B cell (primary cell): ENCODE data around the gene NUDT14. TPM values are rescaled to one million over a fixed set of nuclear protein-coding genes. Genes with fewer than 3 reads are reported as not detected.

Source experiments
- ATAC-seq: fragments of 200-7000 bp; cut with Tn5 transposase; one replicate; pipeline ENCODE4 v1.10.0; 2021; ENCODE audit warnings: low read depth, mild to moderate bottlenecking, moderate number of reproducible peaks, moderate library complexity
- CTCF ChIA-PET: fragments of 350-600 bp; sonication (Branson Sonifier 250); formaldehyde crosslinking; loops from one replicate; lab custom pipeline; 2021; ENCODE audit warnings: antibody characterized with exemption, inconsistent platforms; lab: Charles Lee
- POLR2A ChIA-PET: fragments of 350-600 bp; sonication (Branson Sonifier 250); formaldehyde crosslinking; loops from one replicate; lab custom pipeline; 2021; ENCODE audit warnings: antibody characterized with exemption; lab: Charles Lee
- DNase-seq: peaks from one replicate; pipeline ENCODE4 v3.0.0; 2013
- H2AFZ ChIP-seq: 2 replicates; pipeline ENCODE4 v1.6.1; 2012; ENCODE audit warnings: mild to moderate bottlenecking, low read depth, low read length; ENCODE audit not compliant: insufficient read depth, poor library complexity, severe bottlenecking
- H3K27ac ChIP-seq, 2 donors: 1 replicate in 1 of 2; 2 replicates in 1 of 2; pipeline ENCODE4 v1.5.1; 2012 to 2013; ENCODE audit warnings: low read length in 2 of 2, mild to moderate bottlenecking in 2 of 2, moderate library complexity in 1 of 2
- H3K27me3 ChIP-seq, 4 experiments: fragments of 200-600 bp in 1 of 4; sonication (generic) in 1 of 4; replicated peaks in 1 of 4; 1 replicate in 2 of 4; 2 replicates in 2 of 4; pipeline versions ENCODE4 v1.6.1 to v1.7.0; 2013 to 2016; ENCODE audit warnings: low read length in 3 of 4, mild to moderate bottlenecking in 2 of 4, mixed read lengths in 1 of 4, moderate library complexity in 1 of 4; ENCODE audit not compliant: insufficient read depth in 4 of 4, control insufficient read depth in 3 of 4; ENCODE audit errors: control extremely low read depth in 1 of 4
- H3K36me3 ChIP-seq, 2 experiments: replicated peaks in 1 of 2; 1 replicate in 1 of 2; 2 replicates in 1 of 2; pipeline versions ENCODE4 v1.6.1 to v1.7.1; 2013; ENCODE audit warnings: low read length in 1 of 2; ENCODE audit not compliant: insufficient read depth in 2 of 2, control insufficient read depth in 1 of 2; ENCODE audit errors: control extremely low read depth in 1 of 2, extremely low read depth in 1 of 2
- H3K4me1 ChIP-seq, 2 donors: fragments of 200-600 bp in 1 of 2; sonication (generic) in 1 of 2; 1 replicate in 1 of 2; 2 replicates in 1 of 2; pipeline versions ENCODE4 v1.5.1 to v1.6.1; 2013 to 2017; ENCODE audit warnings: low read length in 2 of 2; ENCODE audit not compliant: control insufficient read depth in 2 of 2, insufficient read depth in 2 of 2
- H3K4me2 ChIP-seq: replicated peaks from 2 replicates; pipeline ENCODE3; 2012; ENCODE audit warnings: mild to moderate bottlenecking, low read depth, low read length; ENCODE audit not compliant: poor library complexity, severe bottlenecking
- H3K4me3 ChIP-seq, 5 experiments: fragments of 200-600 bp in 1 of 5; sonication (generic) in 1 of 5; 1 replicate in 3 of 5; 2 replicates in 2 of 5; pipeline versions ENCODE4 v1.5.1 to v1.7.0; 2011 to 2016; ENCODE audit warnings: low read length in 4 of 5, mild to moderate bottlenecking in 4 of 5, low read depth in 2 of 5, control low read depth in 1 of 5, moderate library complexity in 1 of 5; ENCODE audit not compliant: insufficient read depth in 1 of 5; ENCODE audit errors: control extremely low read depth in 1 of 5, extremely low read depth in 1 of 5
- H3K79me2 ChIP-seq: fragments of 200-600 bp; sonication (generic); one replicate; pipeline ENCODE4 v1.6.0; 2016; ENCODE audit warnings: low read length; ENCODE audit not compliant: control insufficient read depth, insufficient read depth
- H3K9ac ChIP-seq: fragments of 200-600 bp; sonication (generic); 2 replicates; pipeline ENCODE4 v1.6.1; 2017; ENCODE audit warnings: mild to moderate bottlenecking, low read length, moderate library complexity
- H3K9me3 ChIP-seq, 3 donors: one replicate each; pipeline versions ENCODE4 v1.6.1 to v1.7.1; 2013; ENCODE audit warnings: low read length in 2 of 3; ENCODE audit not compliant: control insufficient read depth in 2 of 3, insufficient read depth in 1 of 3; ENCODE audit errors: control extremely low read depth in 1 of 3
- H4K20me1 ChIP-seq: 2 replicates; pipeline ENCODE4 v1.6.0; 2012; ENCODE audit warnings: mild to moderate bottlenecking, low read length; ENCODE audit not compliant: insufficient read depth, control insufficient read depth, poor library complexity, severe bottlenecking
- H3K27ac Mint-ChIP-seq: one replicate; pipeline ENCODE4 v1.8.0; 2021; ENCODE audit warnings: mixed read lengths
- H3K27me3 Mint-ChIP-seq: one replicate; pipeline ENCODE4 v1.8.0; 2021; ENCODE audit warnings: mixed read lengths
- H3K4me1 Mint-ChIP-seq: one replicate; pipeline ENCODE4 v1.8.0; 2021; ENCODE audit warnings: mixed read lengths
- H3K4me3 Mint-ChIP-seq: one replicate; pipeline ENCODE4 v1.8.0; 2021; ENCODE audit warnings: mixed read lengths
- H3K9me3 Mint-ChIP-seq: one replicate; pipeline ENCODE4 v1.8.0; 2022; ENCODE audit warnings: mixed read lengths; ENCODE audit not compliant: insufficient read depth
- CTCF ChIP-seq: fragments of 200-600 bp; IDR thresholded peaks from one replicate; pipeline ENCODE4 v1.8.0; 2022; ENCODE audit warnings: antibody characterized with exemption, mild to moderate bottlenecking
- EZH2 ChIP-seq: IDR thresholded peaks from 2 replicates; pipeline ENCODE4 v1.6.1; 2012; ENCODE audit warnings: borderline replicate concordance, low read depth, mild to moderate bottlenecking, moderate library complexity, low read length; ENCODE audit not compliant: insufficient read depth, poor library complexity, severe bottlenecking
- WGBS: methylation state at CpG from one replicate; pipeline ENCODE4 v1.1.5; 2013; ENCODE audit warnings: missing lambda C conversion rate; ENCODE audit not compliant: insufficient coverage; 5-methylcytosine and 5-hydroxymethylcytosine counted together
- intact Hi-C: fragments of 100-400 bp; cut with micrococcal nuclease; formaldehyde crosslinking; loops from one replicate; pipeline ENCODE4 v1.10.0; 2022
- polyA plus RNA-seq: library from polyadenylated mRNA; depleted of rRNA; stranded (reverse); fragments of >200 nt; gene quantifications from 2 replicates; pipeline ENCODE4 v1.2.3, GENCODE V29; 2012
- total RNA-seq, 2 donors: library from RNA; stranded (reverse); fragments of 120-200 nt in 1 of 2; gene quantifications; 1 replicate in 1 of 2; 2 replicates in 1 of 2; pipeline versions ENCODE4 v1.2.3 to v1.2.4, GENCODE V29; 2013 to 2022

NUDT14 gene
- total and polyA plus RNA-seq, 2 donors (not counting 1 experiment from before 2014, with no cell fraction given): 17.4 to 31.6 TPM

DNA sequence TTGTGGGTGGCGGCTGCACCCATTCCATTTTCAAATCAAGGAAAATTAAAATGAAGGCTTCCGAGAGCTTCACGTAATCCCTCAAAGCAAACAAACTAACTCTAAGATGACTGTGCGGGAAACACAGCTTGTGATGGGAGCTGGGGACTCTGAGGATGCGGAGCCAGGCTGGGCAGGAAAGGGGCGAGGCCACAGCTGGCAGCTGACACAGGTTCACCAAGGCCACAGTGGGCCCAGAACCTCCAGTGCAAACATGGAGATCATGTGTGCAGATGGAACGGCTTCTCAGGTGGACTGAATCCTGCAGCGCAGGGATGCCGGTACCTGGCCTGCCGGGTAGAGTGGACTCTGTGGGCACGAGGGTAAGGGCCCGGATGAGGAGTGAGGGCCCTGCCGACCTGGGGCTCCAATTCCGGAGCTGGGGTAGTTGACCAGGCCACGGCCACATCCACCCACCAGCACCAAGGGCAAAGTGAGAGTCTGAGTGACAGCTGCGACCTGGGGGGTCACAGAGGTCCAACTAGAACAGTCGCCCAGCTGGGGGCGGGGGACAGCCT is 48.1 kb upstream of the NUDT14 start:
- Histone ChIP-seq H3K9ac (no peak overlapping the region), H3K27ac (no peak overlapping the region), H3K79me2 (peaks cover 4% of the 10 kb centered on the region), H3K36me3 (peaks cover 0 to 11% of the 10 kb centered on the region in 2 experiments), H3K4me1 (no peaks in the 10 kb centered on the region), H4K20me1 (peaks cover 7% of the 10 kb centered on the region), H2AFZ (no peak overlapping the region), H3K9me3 (peaks cover 0 to 4% (median 0%) of the 10 kb centered on the region in 3 donors), H3K4me2 (no peak overlapping the region), H3K4me3 (no peak overlapping the region), H3K27me3 (no peaks in the 10 kb centered on the region)
- Mint-ChIP-seq H3K4me1 (no peaks in the 10 kb centered on the region), H3K9me3 (no peaks in the 10 kb centered on the region), H3K27ac (no peak overlapping the region), H3K27me3 (no peaks in the 10 kb centered on the region), H3K4me3 (no peak overlapping the region)
- no peak for DNase-seq
- no peak for ATAC-seq
- POLR2A ChIA-PET: no interaction called here
- TF ChIP-seq CTCF (no peak), EZH2 (no peak)
- intact Hi-C loops: no loop called here
- CTCF ChIA-PET: no interaction called here
- WGBS: 94% methylated on average over 13 of the region's 18 CpGs

GRCh38 chr14:105228562-105228961 is 47.5 kb upstream of the NUDT14 start:
- ATAC-seq (no peak), DNase-seq (no peak)
- Mint-ChIP-seq H3K27me3 (no peaks in the 10 kb centered on the region), H3K27ac (no peak overlapping the region), H3K4me1 (no peaks in the 10 kb centered on the region), H3K9me3 (no peaks in the 10 kb centered on the region), H3K4me3 (no peak overlapping the region)
- Histone ChIP-seq H3K27me3 (no peaks in the 10 kb centered on the region), H3K27ac (no peak overlapping the region), H3K4me1 (no peaks in the 10 kb centered on the region), H3K36me3 (peaks cover 0 to 14% of the 10 kb centered on the region in 2 experiments), H3K4me2 (no peak overlapping the region), H3K9me3 (peaks cover 0 to 4% (median 0%) of the 10 kb centered on the region in 3 donors), H4K20me1 (peaks cover 7% of the 10 kb centered on the region), H3K9ac (no peak overlapping the region), H3K4me3 (no peak overlapping the region), H2AFZ (no peak overlapping the region), H3K79me2 (peaks cover 4% of the 10 kb centered on the region)
- TF ChIP-seq CTCF (no peak), EZH2 (no peak)
- ChIA-PET CTCF (no interaction called here), POLR2A (interaction anchor here (0.6 kb wide), 1 partner anchor 15 kb away, joined by 3 read pairs; no protein-coding TSS in a partner anchor)
- intact Hi-C loops: no loop called here
- 96% methylated on average over 17 of the region's 17 CpGs for WGBS
